HFFc6 (cell line): Measurements from ENCODE around the gene FANCI. TPM values are rescaled to one million over a fixed set of nuclear protein-coding genes. Genes with fewer than 3 reads are reported as not detected.

Experiments
- DNase-seq: peaks from one replicate; pipeline ENCODE4 v3.0.0-alpha.2; 2018
- H3K27ac Mint-ChIP-seq: 2 replicates; pipeline ENCODE4 v1.8.0; 2020; ENCODE audit warnings: mild to moderate bottlenecking, mixed read lengths
- H3K27me3 Mint-ChIP-seq: 2 replicates; pipeline ENCODE4 v1.8.0; 2021; ENCODE audit warnings: mild to moderate bottlenecking, moderate library complexity, mixed read lengths; ENCODE audit not compliant: insufficient read depth
- H3K36me3 Mint-ChIP-seq: 2 replicates; pipeline ENCODE4 v1.8.0; 2021; ENCODE audit warnings: low read depth, mixed read lengths
- H3K4me1 Mint-ChIP-seq: 2 replicates; pipeline ENCODE4 v1.8.0; 2020; ENCODE audit warnings: low read depth, mixed read lengths
- H3K4me3 Mint-ChIP-seq: 2 replicates; pipeline ENCODE4 v1.8.0; 2020; ENCODE audit warnings: mild to moderate bottlenecking, moderate library complexity, mixed read lengths
- H3K9me3 Mint-ChIP-seq: 2 replicates; pipeline ENCODE4 v1.8.0; 2020; ENCODE audit warnings: mild to moderate bottlenecking, mixed read lengths
- CTCF ChIP-seq: fragments of 200-600 bp; sonication (generic); IDR thresholded peaks from 2 replicates; pipeline ENCODE4 v1.5.0; 2021; ENCODE audit warnings: antibody characterized with exemption, mild to moderate bottlenecking
- total RNA-seq, 6 experiments: library from RNA; stranded (reverse); fragmentation: NEBNext Ultra II Directional; extraction: Animal tissue kit (Norgen Biotek cat#: 25700); gene quantifications; 2 replicates in 1 of 6; 3 replicates in 5 of 6; pipeline ENCODE4 v1.2.3, GENCODE V29; 2021

Gene FANCI
- total RNA-seq, 6 experiments from 2014 or later = 22.3 to 50.8 (median 48.4) TPM

- Mint-ChIP-seq H3K27ac (no peak overlapping the region), H3K4me1 (no peaks in the 10 kb centered on the region), H3K4me3 (peak overlapping the region; percentile 82), H3K9me3 (no peaks in the 10 kb centered on the region), H3K36me3 (no peaks in the 10 kb centered on the region), H3K27me3 (peaks cover 75% of the 10 kb centered on the region)
- peak; percentile 37 for DNase-seq
- TF ChIP-seq CTCF = peak; percentile 100
Measured at GRCh38 chr15:89358755-89359439, 115.1 kb downstream of the FANCI start.

GRCh38 chr15:89359471-89360293 is 115.9 kb downstream of the FANCI start:
- DNase-seq = no peak
- TF ChIP-seq CTCF = no peak
- H3K9me3 Mint-ChIP-seq = no peaks in the 10 kb centered on the region
- H3K4me1 Mint-ChIP-seq = no peaks in the 10 kb centered on the region
- peaks cover 75% of the 10 kb centered on the region for H3K27me3 Mint-ChIP-seq
- H3K27ac Mint-ChIP-seq = no peak overlapping the region
- no peak overlapping the region for H3K4me3 Mint-ChIP-seq
- no peaks in the 10 kb centered on the region for H3K36me3 Mint-ChIP-seq

GRCh38 chr15:89360294-89360971 is 116.7 kb downstream of the FANCI start:
- H3K4me3 Mint-ChIP-seq = no peak overlapping the region
- H3K27ac Mint-ChIP-seq = no peak overlapping the region
- no peaks in the 10 kb centered on the region for H3K36me3 Mint-ChIP-seq
- peaks cover 76% of the 10 kb centered on the region for H3K27me3 Mint-ChIP-seq
- H3K9me3 Mint-ChIP-seq = no peaks in the 10 kb centered on the region
- DNase-seq = no peak
- no peak for TF ChIP-seq CTCF
- no peaks in the 10 kb centered on the region for H3K4me1 Mint-ChIP-seq

GRCh38 chr15:89361451-89362202 is 117.8 kb downstream of the FANCI start:
- H3K4me3 Mint-ChIP-seq = no peak overlapping the region
- peak; percentile 19 for DNase-seq
- no peaks in the 10 kb centered on the region for H3K9me3 Mint-ChIP-seq
- peaks cover 77% of the 10 kb centered on the region for H3K27me3 Mint-ChIP-seq
- H3K4me1 Mint-ChIP-seq = no peaks in the 10 kb centered on the region
- H3K27ac Mint-ChIP-seq = no peak overlapping the region
- H3K36me3 Mint-ChIP-seq = no peaks in the 10 kb centered on the region
- TF ChIP-seq CTCF = no peak
